Spleen (tissue), 7 donors: ENCODE data around the gene PLEKHB2.
"Not testable (repeated sequence)": the region's sequence is repeated elsewhere in the genome, so short reads cannot be mapped to it uniquely, and the experiment has no call there.

Experiments
- CTCF ChIP-seq, 11 experiments: fragments of 200-600 bp in 7 of 11; fragments of 450-650 bp in 4 of 11; sonication (generic) in 4 of 11; IDR thresholded peaks in 8 of 11; conservative IDR thresholded peaks in 3 of 11; 1 replicate in 7 of 11; 2 replicates in 4 of 11; pipeline versions ENCODE4 v1.4.0 to v1.8.0; 2016 to 2021; ENCODE audit warnings: antibody characterized with exemption in 11 of 11, inconsistent platforms in 4 of 11, mild to moderate bottlenecking in 1 of 11
- POLR2AphosphoS5 ChIP-seq, 3 donors: sonication (generic); formaldehyde crosslinking; IDR thresholded peaks; one replicate each; pipeline ENCODE4 v1.5.1; 2017; ENCODE audit warnings: antibody characterized with exemption in 3 of 3
- donor health status: DM: no; HTN: no; CAD: no; lungs with moderate emphysema.
- donor health status: DM: no; HTN: no; CAD: no.
- donor health status: DM: no; HTN: no; CAD: no.

GRCh38 chr2:131196186-131196585, 91.0 kb downstream of the PLEKHB2 start:
- TF ChIP-seq CTCF (IDR thresholded peaks at IDR 0.05 in 8 of 11, conservative IDR thresholded peaks at IDR 0.05 in 3 of 11); POLR2AphosphoS5 (IDR thresholded peaks at IDR 0.05): not testable (repeated sequence)
